T-helper 17 cell (primary cell): ENCODE results near the gene C1orf21. TPM values are rescaled to one million over a fixed set of nuclear protein-coding genes. Genes with fewer than 3 reads are reported as not detected.

Experiments
- ATAC-seq: fragments of 150-1000 bp; cut with Tn5 transposase; 2 replicates; pipeline ENCODE4 v1.10.0; 2021; ENCODE audit warnings: mild to moderate bottlenecking, moderate library complexity
- DNase-seq, 3 donors: peaks; one replicate each; pipeline versions ENCODE4 v3.0.0 to v3.0.0-alpha.2; 2020 to 2021
- H3K9me3 ChIP-seq: one replicate; pipeline ENCODE4 v1.7.0; 2013; ENCODE audit warnings: low read length, mild to moderate bottlenecking; ENCODE audit not compliant: control insufficient read depth, poor library complexity, severe bottlenecking
- H3K27ac Mint-ChIP-seq: one replicate; pipeline ENCODE4 v1.8.0; 2022; ENCODE audit warnings: mild to moderate bottlenecking, moderate library complexity, mixed read lengths
- H3K27me3 Mint-ChIP-seq: one replicate; pipeline ENCODE4 v1.8.0; 2022; ENCODE audit warnings: mixed read lengths
- H3K36me3 Mint-ChIP-seq: one replicate; pipeline ENCODE4 v1.8.0; 2022; ENCODE audit warnings: low read depth, mixed read lengths
- H3K4me1 Mint-ChIP-seq: one replicate; pipeline ENCODE4 v1.8.0; 2022; ENCODE audit warnings: mild to moderate bottlenecking, mixed read lengths
- H3K4me3 Mint-ChIP-seq: one replicate; pipeline ENCODE4 v1.8.0; 2022; ENCODE audit warnings: mild to moderate bottlenecking, moderate library complexity, mixed read lengths
- total RNA-seq, 4 donors: library from RNA in 2 of 4; stranded (reverse) in 2 of 4; gene quantifications; one replicate each; pipeline ENCODE4 v1.2.3 and lab custom pipeline; 2022 to 2026

The C1orf21 gene
- total RNA-seq, 2 donors from 2014 or later = 0.78 to 1.1 TPM

- no peaks in the 10 kb centered on the region for H3K9me3 ChIP-seq
- no peaks in the 10 kb centered on the region for H3K36me3 Mint-ChIP-seq
- no peaks in the 10 kb centered on the region for H3K4me1 Mint-ChIP-seq
- H3K27me3 Mint-ChIP-seq = peaks cover 26% of the 10 kb centered on the region
- no peak overlapping the region for H3K27ac Mint-ChIP-seq
- no peak for DNase-seq
- ATAC-seq = no peak
- no peak overlapping the region for H3K4me3 Mint-ChIP-seq
Observed at GRCh38 chr1:184476187-184476586, 89.4 kb downstream of the C1orf21 start.

GRCh38 chr1:184479435-184480167 lies 92.8 kb downstream of the C1orf21 start:
- H3K9me3 ChIP-seq = no peaks in the 10 kb centered on the region
- Mint-ChIP-seq H3K4me1 (no peaks in the 10 kb centered on the region), H3K36me3 (no peaks in the 10 kb centered on the region), H3K27me3 (peaks cover 14% of the 10 kb centered on the region), H3K4me3 (no peak overlapping the region), H3K27ac (no peak overlapping the region)
- DNase-seq = no peak
- ATAC-seq = no peak

- DNase-seq = no peak
- H3K27ac Mint-ChIP-seq = no peak overlapping the region
- no peak for ATAC-seq
- no peaks in the 10 kb centered on the region for H3K4me1 Mint-ChIP-seq
- peaks cover 10% of the 10 kb centered on the region for H3K27me3 Mint-ChIP-seq
- no peaks in the 10 kb centered on the region for H3K36me3 Mint-ChIP-seq
- no peaks in the 10 kb centered on the region for H3K9me3 ChIP-seq
- no peak overlapping the region for H3K4me3 Mint-ChIP-seq
Observed at GRCh38 chr1:184480736-184481135, 93.9 kb downstream of the C1orf21 start.

GRCh38 chr1:184482136-184482535 lies 95.3 kb downstream of the C1orf21 start:
- ATAC-seq = no peak

GRCh38 chr1:184483101-184483683 lies 96.4 kb downstream of the C1orf21 start:
- H3K27ac Mint-ChIP-seq = no peak overlapping the region

More at GRCh38 chr1:184482136-184482535, 95.3 kb downstream of the C1orf21 start:
- H3K9me3 ChIP-seq = no peaks in the 10 kb centered on the region
- Mint-ChIP-seq H3K27ac (no peak overlapping the region), H3K27me3 (peaks cover 15% of the 10 kb centered on the region), H3K4me1 (no peaks in the 10 kb centered on the region), H3K4me3 (no peak overlapping the region), H3K36me3 (no peaks in the 10 kb centered on the region)
- no peak for DNase-seq

GRCh38 chr1:184485751-184486723 lies 99.2 kb downstream of the C1orf21 start:
- H3K27me3 Mint-ChIP-seq = peaks cover 11% of the 10 kb centered on the region
- DNase-seq = no peak
- H3K9me3 ChIP-seq = no peaks in the 10 kb centered on the region
- no peak overlapping the region for H3K4me3 Mint-ChIP-seq
- H3K36me3 Mint-ChIP-seq = no peaks in the 10 kb centered on the region
- ATAC-seq = no peak
- no peak overlapping the region for H3K27ac Mint-ChIP-seq
- H3K4me1 Mint-ChIP-seq = no peaks in the 10 kb centered on the region

More at GRCh38 chr1:184483101-184483683, 96.4 kb downstream of the C1orf21 start:
- no peak for ATAC-seq
- no peak for DNase-seq
- Mint-ChIP-seq H3K4me3 (no peak overlapping the region), H3K27me3 (peaks cover 15% of the 10 kb centered on the region), H3K4me1 (no peaks in the 10 kb centered on the region), H3K36me3 (no peaks in the 10 kb centered on the region)
- no peaks in the 10 kb centered on the region for H3K9me3 ChIP-seq

- peaks cover 11% of the 10 kb centered on the region for H3K27me3 Mint-ChIP-seq
- no peak overlapping the region for H3K27ac Mint-ChIP-seq
- no peak overlapping the region for H3K4me3 Mint-ChIP-seq
- no peak for ATAC-seq
- DNase-seq = no peak
- no peaks in the 10 kb centered on the region for H3K36me3 Mint-ChIP-seq
- no peaks in the 10 kb centered on the region for H3K4me1 Mint-ChIP-seq
- no peaks in the 10 kb centered on the region for H3K9me3 ChIP-seq
Observed at GRCh38 chr1:184486761-184487445, 100.1 kb downstream of the C1orf21 start.

- H3K4me1 Mint-ChIP-seq = peaks cover 5% of the 10 kb centered on the region
- peaks cover 11% of the 10 kb centered on the region for H3K27me3 Mint-ChIP-seq
- H3K36me3 Mint-ChIP-seq = no peaks in the 10 kb centered on the region
- H3K27ac Mint-ChIP-seq = no peak overlapping the region
- H3K4me3 Mint-ChIP-seq = no peak overlapping the region
- no peak for ATAC-seq
- no peaks in the 10 kb centered on the region for H3K9me3 ChIP-seq
- no peak for DNase-seq
Observed at GRCh38 chr1:184487531-184488193, 100.8 kb downstream of the C1orf21 start.

- H3K4me1 Mint-ChIP-seq = peaks cover 11% of the 10 kb centered on the region
- H3K4me3 Mint-ChIP-seq = no peak overlapping the region
- DNase-seq = no peak
- no peak overlapping the region for H3K27ac Mint-ChIP-seq
- H3K36me3 Mint-ChIP-seq = peaks cover 3% of the 10 kb centered on the region
- H3K9me3 ChIP-seq = no peaks in the 10 kb centered on the region
- peaks cover 11% of the 10 kb centered on the region for H3K27me3 Mint-ChIP-seq
- ATAC-seq = no peak
Observed at GRCh38 chr1:184489908-184490307, 103.1 kb downstream of the C1orf21 start.

GRCh38 chr1:184492536-184492935 lies 105.7 kb downstream of the C1orf21 start:
- Mint-ChIP-seq H3K4me3 (no peak overlapping the region), H3K27ac (peak overlapping the region; percentile 19), H3K27me3 (no peaks in the 10 kb centered on the region), H3K36me3 (peaks cover 3% of the 10 kb centered on the region), H3K4me1 (peaks cover 11% of the 10 kb centered on the region)
- no peaks in the 10 kb centered on the region for H3K9me3 ChIP-seq
- no peak for DNase-seq
- no peak for ATAC-seq

GRCh38 chr1:184493987-184494388 lies 107.2 kb downstream of the C1orf21 start:
- no peaks in the 10 kb centered on the region for H3K9me3 ChIP-seq
- ATAC-seq = no peak
- no peak overlapping the region for H3K4me3 Mint-ChIP-seq
- no peak overlapping the region for H3K27ac Mint-ChIP-seq
- DNase-seq = no peak
- peaks cover 11% of the 10 kb centered on the region for H3K4me1 Mint-ChIP-seq
- H3K27me3 Mint-ChIP-seq = no peaks in the 10 kb centered on the region
- H3K36me3 Mint-ChIP-seq = peaks cover 3% of the 10 kb centered on the region

- Mint-ChIP-seq H3K4me1 (peaks cover 11% of the 10 kb centered on the region), H3K4me3 (no peak overlapping the region), H3K27ac (no peak overlapping the region), H3K27me3 (no peaks in the 10 kb centered on the region), H3K36me3 (peaks cover 3% of the 10 kb centered on the region)
- DNase-seq (no peak), ATAC-seq (no peak)
- no peaks in the 10 kb centered on the region for H3K9me3 ChIP-seq
Observed at GRCh38 chr1:184494929-184495328, 108.1 kb downstream of the C1orf21 start.
